Keratinocyte (primary cell): ENCODE data around the gene FPR3. TPM values are rescaled to one million over a fixed set of nuclear protein-coding genes. Genes with fewer than 3 reads are reported as not detected.
A peak's percentile ranks its signal among the peaks of the same experiment; 100 is the strongest.

Experiments
- DNase-seq: peaks from one replicate; pipeline ENCODE4 v3.0.0-alpha.2; 2011; ENCODE audit warnings: low read depth, missing footprints, low spot score
- FAIRE-seq: peaks from 2 replicates; lab custom pipeline; 2011; peaks lifted over from hg19 to GRCh38; lab: Jason Lieb, UNC
- H2AFZ ChIP-seq: 2 replicates; pipeline ENCODE4 v1.6.0; 2012; ENCODE audit warnings: low read length, control low read depth, inconsistent platforms; ENCODE audit not compliant: control insufficient read depth
- H3K27ac ChIP-seq: 2 replicates; pipeline ENCODE4 v1.5.1; 2011; ENCODE audit warnings: low read length; ENCODE audit not compliant: control insufficient read depth, insufficient read depth
- H3K27me3 ChIP-seq: 3 replicates; pipeline ENCODE4 v1.6.0; 2011; ENCODE audit warnings: low read length; ENCODE audit not compliant: control insufficient read depth, insufficient read depth; ENCODE audit errors: extremely low read depth
- H3K36me3 ChIP-seq, 2 experiments: 2 replicates in 1 of 2; 3 replicates in 1 of 2; pipeline ENCODE4 v1.5.1; 2011; ENCODE audit warnings: low read length in 2 of 2, mild to moderate bottlenecking in 1 of 2; ENCODE audit not compliant: control insufficient read depth in 2 of 2, insufficient read depth in 2 of 2; ENCODE audit errors: extremely low read depth in 1 of 2
- H3K4me1 ChIP-seq: 3 replicates; pipeline ENCODE4 v1.5.1; 2011; ENCODE audit warnings: low read length; ENCODE audit not compliant: control insufficient read depth, insufficient read depth; ENCODE audit errors: extremely low read depth
- H3K4me2 ChIP-seq: 3 replicates; pipeline ENCODE4 v1.6.0; 2011; ENCODE audit warnings: low read depth, low read length; ENCODE audit not compliant: control insufficient read depth, insufficient read depth; ENCODE audit errors: extremely low read depth
- H3K4me3 ChIP-seq, 3 experiments: fragments of 200-600 bp in 1 of 3; sonication (generic) in 1 of 3; 2 replicates in 2 of 3; 3 replicates in 1 of 3; pipeline ENCODE4 v1.5.1; 2011 to 2016; ENCODE audit warnings: low read length in 3 of 3, mild to moderate bottlenecking in 3 of 3, control low read depth in 2 of 3, inconsistent platforms in 1 of 3, low read depth in 1 of 3, mixed read lengths in 1 of 3, mixed run types in 1 of 3, moderate library complexity in 1 of 3; ENCODE audit not compliant: control insufficient read depth in 2 of 3, insufficient read depth in 2 of 3; ENCODE audit errors: extremely low read depth in 1 of 3
- H3K79me2 ChIP-seq: 2 replicates; pipeline ENCODE4 v1.6.0; 2012; ENCODE audit warnings: low read length; ENCODE audit not compliant: control insufficient read depth, insufficient read depth
- H3K9ac ChIP-seq: 3 replicates; pipeline ENCODE4 v1.6.0; 2011; ENCODE audit warnings: low read length; ENCODE audit not compliant: control insufficient read depth, insufficient read depth; ENCODE audit errors: extremely low read depth
- H3K9me1 ChIP-seq: 3 replicates; pipeline ENCODE4 v1.6.0; 2011; ENCODE audit warnings: low read length; ENCODE audit not compliant: control insufficient read depth, insufficient read depth; ENCODE audit errors: extremely low read depth
- H3K9me3 ChIP-seq: 2 replicates; pipeline ENCODE4 v1.5.1; 2012; ENCODE audit warnings: low read depth, low read length; ENCODE audit not compliant: control insufficient read depth
- H4K20me1 ChIP-seq: 3 replicates; pipeline ENCODE4 v1.6.0; 2011; ENCODE audit warnings: low read length; ENCODE audit not compliant: control insufficient read depth, insufficient read depth; ENCODE audit errors: extremely low read depth
- CTCF ChIP-seq, 3 experiments: IDR thresholded peaks in 1 of 3; conservative IDR thresholded peaks in 1 of 3; optimal IDR thresholded peaks in 1 of 3; 2 replicates in 2 of 3; 3 replicates in 1 of 3; pipeline versions ENCODE3 to v1.5.1; 2011; ENCODE audit warnings: low read length in 3 of 3, mild to moderate bottlenecking in 3 of 3, moderate library complexity in 2 of 3, control low read depth in 1 of 3, inconsistent platforms in 1 of 3; ENCODE audit not compliant: insufficient read depth in 2 of 3; ENCODE audit errors: extremely low read depth in 1 of 3
- EZH2 ChIP-seq: IDR thresholded peaks from one replicate; pipeline ENCODE4 v1.6.1; 2012; ENCODE audit warnings: inconsistent platforms, mild to moderate bottlenecking, low read length, moderate library complexity
- dilution Hi-C: fragments of 300-500 bp; cut with MboI; formaldehyde crosslinking; loops from one replicate; pipeline ENCODE4 v1.7.0; 2020; ENCODE audit warnings: low sequenced_read_pairs; ENCODE audit not compliant: extremely low pct_ligation_motif_present
- polyA plus RNA-seq, 5 experiments: library from polyadenylated mRNA; depleted of rRNA in 3 of 5; stranded (reverse) in 3 of 5; stranded (forward) in 1 of 5; unstranded in 1 of 5; fragments of >200 nt; gene quantifications; 1 replicate in 1 of 5; 2 replicates in 3 of 5; 3 replicates in 1 of 5; pipeline versions ENCODE4 v1.2.1 to v1.2.3, GENCODE V29; 2011 to 2012; ENCODE audit warnings: missing spikeins in 2 of 5, low read depth in 1 of 5, low replicate concordance in 1 of 5

The FPR3 gene
- polyA plus RNA-seq, 1 donor (not counting 4 experiments of a cell fraction or from before 2014, with no cell fraction given), result not detected

DNA sequence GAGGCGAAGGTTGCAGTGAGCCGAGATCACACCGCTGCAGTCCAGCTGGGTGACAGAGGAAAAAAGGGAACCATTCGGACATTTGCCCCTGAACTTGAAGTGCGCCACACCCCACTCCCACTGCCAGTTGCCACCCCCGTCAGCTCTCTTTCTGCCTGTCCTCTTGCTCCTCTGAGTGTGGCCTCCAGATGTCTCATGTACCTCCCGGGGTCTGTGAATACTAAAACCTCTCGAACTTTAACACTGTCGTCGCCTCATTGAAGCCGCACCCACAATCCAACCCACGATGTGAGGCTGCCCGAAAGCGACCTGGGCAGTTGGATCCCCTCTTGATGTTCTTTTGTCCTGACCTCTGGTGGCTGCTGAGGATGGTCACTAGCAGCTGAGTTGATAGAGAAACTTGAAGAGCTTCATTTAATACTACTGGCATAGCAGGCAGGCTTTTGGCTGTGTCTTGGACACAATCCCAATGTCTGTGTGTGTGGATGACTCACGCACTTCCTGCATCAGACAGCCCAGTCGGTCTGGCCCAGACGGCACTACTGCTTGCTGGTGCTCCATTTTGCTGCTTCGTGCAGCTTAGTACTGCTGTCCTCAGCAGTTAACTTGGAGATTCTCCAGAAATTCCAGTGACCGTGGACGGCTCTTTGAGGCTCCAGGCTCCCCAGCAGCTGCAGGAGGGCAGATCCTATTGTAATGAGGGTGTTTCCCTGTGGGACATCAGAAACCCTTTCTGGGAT is 4.2 kb downstream of the FPR3 start:
- Histone ChIP-seq H3K9me1 (no peaks in the 10 kb centered on the region), H3K9me3 (no peaks in the 10 kb centered on the region), H3K27ac (no peak overlapping the region), H3K27me3 (no peaks in the 10 kb centered on the region), H3K4me2 (peak overlapping the region; percentile 61), H3K4me1 (peaks cover 7% of the 10 kb centered on the region), H3K79me2 (no peaks in the 10 kb centered on the region), H2AFZ (peak overlapping the region; percentile 76), H3K4me3 (peak overlapping the region in 1 of 3 experiments; percentile 25), H4K20me1 (no peaks in the 10 kb centered on the region), H3K9ac (no peak overlapping the region), H3K36me3 (no peaks in the 10 kb centered on the region)
- dilution Hi-C loops, result no loop called here
- peak; percentile 99 for FAIRE-seq
- no peak for TF ChIP-seq CTCF (optimal IDR thresholded peaks at IDR 0.05 in 1 of 3, IDR thresholded peaks at IDR 0.05 in 1 of 3, conservative IDR thresholded peaks at IDR 0.05 in 1 of 3; ENCODE audit: extremely low read depth in 1 of 3, insufficient read depth in 2 of 3, low read length in 3 of 3)
- no peak for TF ChIP-seq EZH2
- DNase-seq, result no peak

GRCh38 chr19:51799774-51800472 is 5.0 kb downstream of the FPR3 start:
- Histone ChIP-seq H4K20me1 (no peaks in the 10 kb centered on the region), H3K4me1 (peaks cover 7% of the 10 kb centered on the region), H2AFZ (peak overlapping the region; percentile 6), H3K27ac (no peak overlapping the region), H3K27me3 (no peaks in the 10 kb centered on the region), H3K79me2 (no peaks in the 10 kb centered on the region), H3K9me3 (no peaks in the 10 kb centered on the region), H3K9ac (no peak overlapping the region), H3K4me3 (no peak overlapping the region), H3K36me3 (no peaks in the 10 kb centered on the region), H3K9me1 (no peaks in the 10 kb centered on the region), H3K4me2 (peak overlapping the region; percentile 34)
- DNase-seq (no peak), FAIRE-seq (no peak)
- TF ChIP-seq CTCF (optimal IDR thresholded peaks at IDR 0.05 in 1 of 3, IDR thresholded peaks at IDR 0.05 in 1 of 3, conservative IDR thresholded peaks at IDR 0.05 in 1 of 3; ENCODE audit: extremely low read depth in 1 of 3, insufficient read depth in 2 of 3, low read length in 3 of 3) (no peak), EZH2 (no peak)
- dilution Hi-C loops, result no loop called here
